SK-N-SH (cell line): Measurements from ENCODE around the gene DDX25.

Experiments
- EP300 ChIP-seq, 2 experiments: IDR thresholded peaks; 2 replicates each; pipeline versions ENCODE4 v1.4.0 to v1.6.1; 2012; ENCODE audit warnings: borderline replicate concordance in 1 of 2, low read depth in 1 of 2, low read length in 1 of 2
- EZH2phosphoT487 ChIP-seq: fragments of 200-600 bp; sonication (generic); IDR thresholded peaks from 2 replicates; pipeline ENCODE4 v1.6.1; 2017; ENCODE audit warnings: low read depth, mixed run types, mild to moderate bottlenecking, antibody characterized with exemption, moderate library complexity, borderline replicate concordance
- TCF12 ChIP-seq: IDR thresholded peaks from 2 replicates; pipeline ENCODE4 v1.4.0; 2012
- TF ChIP-seq, protein P1 (sequence below): fragments of 200-600 bp; sonication (generic); IDR thresholded peaks from 2 replicates; pipeline ENCODE4 v1.6.1; 2017; ENCODE audit warnings: antibody characterized with exemption, mild to moderate bottlenecking, moderate library complexity

DNA sequence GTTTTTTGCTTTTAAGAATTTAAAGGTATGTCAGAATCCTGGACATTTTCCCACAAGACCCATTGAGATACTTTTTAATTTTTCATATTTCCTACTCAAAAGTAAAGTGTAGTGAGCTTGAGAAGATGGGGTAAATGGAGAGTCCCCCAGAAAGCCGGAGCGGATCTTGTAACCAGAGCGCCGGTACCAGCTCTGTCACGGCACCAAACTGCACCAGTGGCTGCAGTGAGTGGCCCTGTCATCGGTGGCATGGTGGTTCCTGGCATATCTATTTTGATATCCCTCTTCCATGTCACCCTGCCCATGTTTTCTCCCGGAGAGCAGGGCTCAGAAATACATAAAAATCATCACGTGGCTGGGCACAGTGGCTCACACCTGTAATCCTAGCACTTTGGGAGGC is 19.3 kb downstream of the DDX25 start:
- TF ChIP-seq TCF12 (no peak), EZH2phosphoT487 (no peak), EP300 (IDR thresholded peaks at IDR 0.05; ENCODE audit: borderline replicate concordance in 1 of 2, low read depth in 1 of 2, low read length in 1 of 2) (no peak)
- TF ChIP-seq, protein P1, sequence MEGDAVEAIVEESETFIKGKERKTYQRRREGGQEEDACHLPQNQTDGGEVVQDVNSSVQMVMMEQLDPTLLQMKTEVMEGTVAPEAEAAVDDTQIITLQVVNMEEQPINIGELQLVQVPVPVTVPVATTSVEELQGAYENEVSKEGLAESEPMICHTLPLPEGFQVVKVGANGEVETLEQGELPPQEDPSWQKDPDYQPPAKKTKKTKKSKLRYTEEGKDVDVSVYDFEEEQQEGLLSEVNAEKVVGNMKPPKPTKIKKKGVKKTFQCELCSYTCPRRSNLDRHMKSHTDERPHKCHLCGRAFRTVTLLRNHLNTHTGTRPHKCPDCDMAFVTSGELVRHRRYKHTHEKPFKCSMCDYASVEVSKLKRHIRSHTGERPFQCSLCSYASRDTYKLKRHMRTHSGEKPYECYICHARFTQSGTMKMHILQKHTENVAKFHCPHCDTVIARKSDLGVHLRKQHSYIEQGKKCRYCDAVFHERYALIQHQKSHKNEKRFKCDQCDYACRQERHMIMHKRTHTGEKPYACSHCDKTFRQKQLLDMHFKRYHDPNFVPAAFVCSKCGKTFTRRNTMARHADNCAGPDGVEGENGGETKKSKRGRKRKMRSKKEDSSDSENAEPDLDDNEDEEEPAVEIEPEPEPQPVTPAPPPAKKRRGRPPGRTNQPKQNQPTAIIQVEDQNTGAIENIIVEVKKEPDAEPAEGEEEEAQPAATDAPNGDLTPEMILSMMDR, result no peak
